GF-D8 (cell line): ENCODE data around the gene SEPTIN10.
"Not testable (repeated sequence)": the region's sequence is repeated elsewhere in the genome, so short reads cannot be mapped to it uniquely, and the experiment has no call there.

Source experiments
- DNase-seq: peaks from one replicate; lab custom pipeline; 2025; lab: John Stamatoyannopoulos, UW

SEPTIN10 gene

GRCh38 chr2:109542384-109542783 is 71.4 kb downstream of the SEPTIN10 start:
- DNase-seq: no peak

GRCh38 chr2:109538546-109538945 is 75.2 kb downstream of the SEPTIN10 start:
- DNase-seq: no peak

- no peak for DNase-seq
These were observed 76.1 kb downstream of the SEPTIN10 start for GRCh38 chr2:109537565-109538222.

- not testable (repeated sequence) for DNase-seq
These were observed 77.2 kb downstream of the SEPTIN10 start for GRCh38 chr2:109536556-109536955.

- no peak for DNase-seq
These were observed 78.4 kb downstream of the SEPTIN10 start for GRCh38 chr2:109535217-109535946.

GRCh38 chr2:109533823-109534222 is 79.9 kb downstream of the SEPTIN10 start:
- no peak for DNase-seq

- no peak for DNase-seq
These were observed 81.1 kb downstream of the SEPTIN10 start for GRCh38 chr2:109532728-109533076.

- DNase-seq: no peak
These were observed 81.7 kb downstream of the SEPTIN10 start for GRCh38 chr2:109531896-109532727.

GRCh38 chr2:109531221-109531620 is 82.5 kb downstream of the SEPTIN10 start:
- no peak for DNase-seq

- DNase-seq: no peak
These were observed 83.1 kb downstream of the SEPTIN10 start for GRCh38 chr2:109530712-109531111.

- no peak for DNase-seq
These were observed 84.0 kb downstream of the SEPTIN10 start for GRCh38 chr2:109529532-109530449.

- no peak for DNase-seq
These were observed 84.8 kb downstream of the SEPTIN10 start for GRCh38 chr2:109528811-109529501.

GRCh38 chr2:109527846-109528705 is 85.7 kb downstream of the SEPTIN10 start:
- DNase-seq: no peak

- no peak for DNase-seq
These were observed 86.7 kb downstream of the SEPTIN10 start for GRCh38 chr2:109527079-109527478.

- DNase-seq: no peak
These were observed 87.3 kb downstream of the SEPTIN10 start for GRCh38 chr2:109526442-109526970.

- no peak for DNase-seq
These were observed 87.9 kb downstream of the SEPTIN10 start for GRCh38 chr2:109525836-109526235.

- DNase-seq: no peak
These were observed 90.0 kb downstream of the SEPTIN10 start for GRCh38 chr2:109523536-109524361.

- DNase-seq: no peak
These were observed 90.6 kb downstream of the SEPTIN10 start for GRCh38 chr2:109523121-109523520.

- DNase-seq: no peak
These were observed 91.7 kb downstream of the SEPTIN10 start for GRCh38 chr2:109522063-109522374.
